HL-60/S4 treated with phorbol 12-myristate 13-acetate at 8.2 ng/mL for 4 days and 3 days (cell line): Measurements from ENCODE around the gene PROSER3.
"Not testable (repeated sequence)": the region's sequence is repeated elsewhere in the genome, so short reads cannot be mapped to it uniquely, and the experiment has no call there.

Source experiments
- in situ Hi-C: fragments of 300-500 bp; cut with MboI; formaldehyde crosslinking; loops from 2 replicates; pipeline ENCODE4 v1.15.0; 2022; ENCODE audit warnings: low sequenced_read_pairs

Gene PROSER3

GRCh38 chr19:35753634-35754369 lies 4.2 kb upstream of the PROSER3 start:
- in situ Hi-C loops, result no loop called here

GRCh38 chr19:35754370-35755130 lies 3.4 kb upstream of the PROSER3 start:
- in situ Hi-C loops, result no loop called here

GRCh38 chr19:35755131-35755549 lies 2.8 kb upstream of the PROSER3 start:
- in situ Hi-C loops, result no loop called here

DNA sequence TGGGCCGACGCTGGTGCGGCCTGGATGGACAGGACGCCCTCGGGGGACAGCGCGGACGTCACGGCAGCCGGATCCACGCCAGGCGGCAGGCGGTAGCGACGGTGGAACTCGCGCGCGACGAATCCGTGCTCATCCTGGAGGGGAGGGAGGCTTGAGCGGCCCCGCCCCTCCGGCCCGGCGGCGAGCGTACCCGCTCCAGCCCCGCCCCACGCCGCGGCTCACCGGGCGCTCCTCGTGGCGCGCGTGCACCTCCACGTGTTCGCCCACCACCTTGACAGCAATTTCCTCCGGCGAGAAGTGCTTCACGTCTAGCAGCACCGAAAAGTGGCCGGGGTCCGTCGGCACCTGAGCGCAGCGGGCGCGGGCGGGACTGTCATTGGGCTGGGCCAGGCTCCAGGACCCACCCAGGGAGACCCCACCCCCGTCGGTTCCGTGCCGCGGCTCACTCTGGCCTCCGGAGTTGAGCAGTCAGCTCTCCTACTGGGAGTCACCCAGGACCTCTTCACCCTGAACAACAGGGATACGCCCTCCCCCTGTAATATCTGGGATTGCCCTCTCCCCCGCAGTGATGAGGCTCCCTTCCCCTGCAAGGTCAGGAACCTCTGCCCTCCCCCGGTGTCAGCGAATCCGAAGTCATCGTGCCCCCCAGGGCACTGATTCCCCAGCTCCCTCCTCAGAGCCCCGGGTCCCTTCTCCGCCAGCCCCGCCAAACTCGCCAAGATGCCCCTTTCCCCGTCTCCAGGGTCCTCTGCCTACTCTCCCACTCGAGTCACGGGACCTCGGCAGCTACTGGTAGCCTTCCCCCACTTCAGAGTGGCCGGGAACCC lies 2.2 kb upstream of the PROSER3 start:
- in situ Hi-C loops, result no loop called here

DNA sequence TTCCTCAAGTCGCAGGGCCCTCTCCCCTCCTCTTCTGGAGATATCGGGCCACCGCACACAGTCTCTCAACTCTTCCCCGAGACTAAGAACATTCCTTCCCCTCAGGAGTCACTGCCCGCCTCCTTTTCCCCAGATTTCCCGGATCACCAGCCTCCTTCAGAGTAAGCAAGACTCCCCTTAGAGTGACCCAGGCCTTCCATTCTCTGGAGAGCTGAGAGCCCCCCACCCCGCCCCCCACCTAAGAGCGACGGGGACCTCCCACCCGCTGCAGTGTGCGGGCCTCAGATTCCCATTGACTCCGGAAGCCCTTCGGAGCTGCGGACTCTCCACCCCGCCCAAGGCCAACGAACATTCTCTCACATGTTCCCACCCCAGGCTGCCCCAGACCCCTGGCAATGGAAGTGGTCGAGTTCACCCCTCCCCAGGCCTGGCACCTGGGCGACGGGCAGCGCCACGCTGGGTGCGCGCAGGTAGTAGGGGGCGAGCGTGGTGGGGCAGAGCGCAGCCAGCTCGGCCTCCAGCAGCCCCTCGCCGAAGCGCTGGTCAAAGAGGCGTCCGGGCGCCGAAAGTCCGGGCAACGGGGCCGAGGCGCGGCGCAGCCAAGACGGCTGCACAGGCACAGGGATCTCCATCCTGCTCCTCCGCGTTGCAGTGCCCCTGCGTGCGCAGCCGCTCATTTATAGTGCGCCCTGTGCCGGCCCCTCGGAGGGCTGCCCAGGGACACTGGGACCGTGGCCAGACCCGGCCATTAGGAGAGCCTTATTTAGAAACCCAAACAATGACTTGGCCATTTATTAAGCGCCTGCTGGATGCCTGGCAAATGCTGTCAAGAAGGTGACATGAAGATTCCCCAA lies 1.4 kb upstream of the PROSER3 start, which contains the start of gene HSPB6:
TSS of gene HSPB6 (minus strand) at position 653 of the 854 bp plus-strand sequence. CDS start at position 632, 21 bp downstream.
- in situ Hi-C loops, result no loop called here

- in situ Hi-C loops, result no loop called here
These were observed 686 bp upstream of the PROSER3 start for GRCh38 chr19:35757231-35757748.

GRCh38 chr19:35759697-35760096 lies 1.7 kb downstream of the PROSER3 start:
- in situ Hi-C loops, result no loop called here

GRCh38 chr19:35760711-35761349 lies 2.9 kb downstream of the PROSER3 start:
- in situ Hi-C loops, result no loop called here

DNA sequence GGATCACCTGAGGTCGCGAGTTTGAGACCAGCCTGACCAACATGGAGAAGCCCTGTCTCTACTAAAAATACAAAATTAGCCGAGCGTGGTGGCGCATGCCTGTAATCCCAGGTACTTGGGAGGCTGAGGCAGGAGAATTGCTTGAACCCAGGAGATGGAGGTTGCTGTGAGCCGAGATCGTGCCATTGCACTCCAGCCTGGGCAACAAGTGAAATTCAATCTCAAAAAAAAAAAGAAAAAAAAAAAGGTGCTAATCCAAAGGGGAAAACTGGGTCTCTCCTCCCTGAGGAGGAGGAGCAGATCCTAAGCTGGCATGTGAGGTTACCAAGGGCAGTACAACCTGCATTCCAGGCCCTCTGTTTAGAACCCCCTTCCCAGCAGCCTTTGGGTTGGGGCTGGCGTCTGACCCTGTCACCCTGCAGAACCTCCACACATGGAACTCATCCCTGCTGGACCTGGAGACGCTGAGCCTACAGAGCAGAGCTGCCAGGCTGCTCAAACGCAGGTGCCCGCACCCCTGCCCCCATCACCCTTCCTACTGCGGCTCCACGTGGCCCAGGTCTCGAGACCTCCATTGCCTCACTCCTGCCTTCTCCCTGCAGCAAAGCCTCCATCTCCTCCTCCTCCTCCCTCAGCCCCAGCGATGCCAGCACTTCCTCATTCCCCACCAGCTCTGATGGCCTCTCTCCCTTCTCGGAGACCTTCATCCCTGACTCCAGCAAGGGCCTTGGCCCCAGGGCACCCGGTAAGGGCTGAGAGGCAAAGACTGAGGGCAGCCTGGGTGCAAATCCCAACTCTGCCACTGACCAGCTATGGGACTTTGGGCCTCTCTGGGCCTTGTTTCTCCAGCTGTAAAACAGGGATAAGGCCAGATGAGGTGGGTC lies 6.7 kb downstream of the PROSER3 start:
- in situ Hi-C loops, result no loop called here

DNA sequence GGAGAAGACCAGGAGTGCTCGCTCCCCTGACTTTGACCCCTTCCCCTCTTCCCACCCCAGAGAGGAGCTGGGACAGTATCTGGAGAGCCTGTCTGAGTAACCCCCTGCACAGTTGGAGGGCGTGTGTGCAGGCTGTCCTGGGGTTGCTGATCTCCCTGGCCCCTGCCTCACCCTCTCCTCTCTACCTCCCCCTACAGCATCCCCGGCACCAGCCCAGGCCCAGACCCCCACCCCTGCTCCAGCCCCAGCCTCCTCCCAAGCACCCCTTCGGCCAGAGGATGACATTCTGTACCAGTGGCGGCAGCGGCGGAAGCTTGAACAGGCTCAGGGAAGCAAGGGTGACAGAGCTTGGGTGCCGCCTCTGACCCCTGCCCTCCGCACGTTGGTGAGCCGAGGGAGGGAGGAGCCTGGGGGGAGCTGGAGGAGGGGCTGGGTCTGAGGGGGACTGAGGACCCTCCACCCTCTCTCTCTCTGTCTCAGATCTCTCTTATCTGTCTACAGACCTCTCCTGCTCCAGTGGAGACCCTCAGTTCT lies 8.7 kb downstream of the PROSER3 start:
- in situ Hi-C loops, result no loop called here

DNA sequence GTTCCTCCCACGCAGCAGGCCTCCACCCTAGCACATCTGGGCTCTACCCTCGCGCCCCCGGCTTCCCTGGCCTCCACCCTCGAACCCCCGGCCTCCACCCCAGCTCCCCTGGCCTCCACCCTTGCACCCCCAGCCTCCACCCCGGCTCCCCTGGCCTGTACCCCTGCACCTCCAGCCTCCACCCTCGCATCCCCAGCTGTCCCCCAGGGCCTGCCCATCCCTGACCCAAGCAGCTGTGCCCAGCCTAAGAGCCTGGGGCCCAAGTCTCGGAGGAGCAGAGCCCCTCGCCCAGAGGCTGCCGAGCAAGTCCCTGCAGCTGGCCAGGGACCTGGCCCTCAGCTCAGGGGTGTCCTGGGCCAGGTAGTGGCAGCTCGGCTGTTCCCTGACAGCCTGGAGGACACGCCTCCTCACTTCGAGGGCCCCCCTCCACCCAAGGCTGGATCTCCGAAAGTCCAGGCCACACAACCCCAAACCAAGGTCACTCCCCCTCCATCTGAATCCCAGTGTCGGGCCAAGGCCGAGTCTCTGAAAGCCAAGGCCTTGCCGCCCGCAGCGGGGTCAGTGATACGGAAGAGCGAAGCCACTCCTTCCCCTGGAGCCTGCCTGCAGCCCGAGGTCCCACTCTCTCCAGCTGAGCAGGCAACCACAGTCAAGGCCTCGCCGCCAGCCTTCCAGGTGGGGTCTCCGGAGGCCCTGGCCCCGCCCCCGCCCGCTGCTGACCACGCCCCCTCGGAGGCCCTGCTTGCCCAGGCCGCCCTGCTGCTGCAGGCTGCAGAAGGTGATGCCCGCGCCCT lies 9.5 kb downstream of the PROSER3 start:
- in situ Hi-C loops, result no loop called here

DNA sequence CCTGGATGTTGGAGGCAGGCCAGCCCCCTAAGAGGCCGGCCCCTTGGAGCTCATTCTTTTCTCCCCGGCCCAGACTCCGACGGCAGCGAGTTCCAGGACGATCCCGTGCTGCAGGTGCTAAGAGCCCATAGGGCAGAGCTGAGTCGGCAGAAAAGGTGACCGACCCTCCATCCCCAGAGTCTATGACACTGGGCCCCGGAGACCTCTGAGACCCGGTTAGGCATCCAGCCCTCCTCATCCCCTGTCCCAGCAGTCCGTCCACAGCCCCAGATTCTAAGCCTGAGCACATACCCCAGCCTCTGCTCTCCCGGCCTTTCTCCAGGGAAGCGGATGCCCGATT lies 10.1 kb downstream of the PROSER3 start:
- in situ Hi-C loops, result no loop called here

- in situ Hi-C loops, result not testable (repeated sequence)
These were observed 14.4 kb downstream of the PROSER3 start for GRCh38 chr19:35772362-35772761.

GRCh38 chr19:35773020-35773806 lies 15.2 kb downstream of the PROSER3 start:
- in situ Hi-C loops, result no loop called here

- in situ Hi-C loops, result no loop called here
These were observed 16.5 kb downstream of the PROSER3 start for GRCh38 chr19:35774274-35775045.

- in situ Hi-C loops, result no loop called here
These were observed 17.0 kb downstream of the PROSER3 start for GRCh38 chr19:35775046-35775297.
